Measurements from ENCODE around the gene ZNF740. TPM values are rescaled to one million over a fixed set of nuclear protein-coding genes. Genes with fewer than 3 reads are reported as not detected.

The ZNF740 gene
- total RNA-seq, 4 donors from 2014 or later = 11.2 to 21.8 (median 16.5) TPM

DNA sequence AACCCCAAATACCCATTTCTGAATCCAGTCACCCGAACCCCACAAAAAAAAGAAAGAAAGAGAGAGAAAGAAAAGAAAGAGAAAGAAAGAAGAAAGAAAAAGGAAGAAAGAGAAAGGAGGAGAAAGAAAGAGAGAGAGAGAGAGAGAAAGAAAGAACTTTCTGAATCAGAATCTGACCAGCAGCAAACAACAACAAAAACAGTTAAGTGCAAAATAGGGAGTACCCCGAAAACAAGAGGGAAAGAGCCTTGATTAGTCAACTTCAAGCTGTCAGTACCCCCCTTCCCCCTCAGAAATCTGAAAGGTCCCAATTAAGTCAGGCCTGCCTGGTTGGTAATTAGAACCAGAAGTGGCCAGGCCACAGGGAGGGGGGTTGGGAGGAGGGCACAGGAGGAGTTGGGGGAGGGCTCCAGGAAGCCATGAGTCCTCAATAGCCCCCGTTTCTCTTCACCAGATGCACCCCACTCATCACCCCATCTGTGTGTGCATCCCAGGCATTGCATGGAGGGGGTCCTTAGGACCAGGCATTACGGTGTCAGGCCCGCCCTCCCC, 41.7 kb downstream of the ZNF740 start:
- TF ChIP-seq, protein P1, sequence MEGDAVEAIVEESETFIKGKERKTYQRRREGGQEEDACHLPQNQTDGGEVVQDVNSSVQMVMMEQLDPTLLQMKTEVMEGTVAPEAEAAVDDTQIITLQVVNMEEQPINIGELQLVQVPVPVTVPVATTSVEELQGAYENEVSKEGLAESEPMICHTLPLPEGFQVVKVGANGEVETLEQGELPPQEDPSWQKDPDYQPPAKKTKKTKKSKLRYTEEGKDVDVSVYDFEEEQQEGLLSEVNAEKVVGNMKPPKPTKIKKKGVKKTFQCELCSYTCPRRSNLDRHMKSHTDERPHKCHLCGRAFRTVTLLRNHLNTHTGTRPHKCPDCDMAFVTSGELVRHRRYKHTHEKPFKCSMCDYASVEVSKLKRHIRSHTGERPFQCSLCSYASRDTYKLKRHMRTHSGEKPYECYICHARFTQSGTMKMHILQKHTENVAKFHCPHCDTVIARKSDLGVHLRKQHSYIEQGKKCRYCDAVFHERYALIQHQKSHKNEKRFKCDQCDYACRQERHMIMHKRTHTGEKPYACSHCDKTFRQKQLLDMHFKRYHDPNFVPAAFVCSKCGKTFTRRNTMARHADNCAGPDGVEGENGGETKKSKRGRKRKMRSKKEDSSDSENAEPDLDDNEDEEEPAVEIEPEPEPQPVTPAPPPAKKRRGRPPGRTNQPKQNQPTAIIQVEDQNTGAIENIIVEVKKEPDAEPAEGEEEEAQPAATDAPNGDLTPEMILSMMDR (IDR thresholded peaks at IDR 0.05) = no peak
- DNase-seq (ENCODE audit: low spot score) (no peak), ATAC-seq (ENCODE audit: low FRiP score) (no peak)

DNA sequence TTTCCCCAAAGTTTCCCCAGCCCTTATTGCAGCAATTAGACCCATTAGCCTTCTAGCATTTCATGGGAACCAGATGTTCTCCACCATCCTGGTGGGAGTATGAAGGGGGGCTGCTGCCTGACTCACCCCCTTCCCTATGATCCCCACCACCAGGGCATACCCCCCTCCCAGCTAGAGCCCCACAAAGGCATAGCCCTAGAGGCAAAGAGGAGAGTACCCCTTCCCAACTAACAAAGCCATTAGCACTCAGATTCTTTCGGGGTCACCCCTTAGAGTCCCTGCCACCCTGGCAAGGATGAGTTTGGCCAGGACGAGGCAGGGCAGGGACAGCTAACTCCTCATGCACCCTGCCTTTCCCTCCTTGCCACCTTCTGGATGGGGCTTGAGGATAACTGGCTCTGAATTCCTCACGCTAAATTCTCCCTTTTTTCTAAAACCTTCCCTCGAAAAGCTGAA, 42.3 kb downstream of the ZNF740 start:
- DNase-seq (ENCODE audit: low spot score) (no peak), ATAC-seq (ENCODE audit: low FRiP score) (no peak)
- TF ChIP-seq, protein P1 (IDR thresholded peaks at IDR 0.05) = no peak

DNA sequence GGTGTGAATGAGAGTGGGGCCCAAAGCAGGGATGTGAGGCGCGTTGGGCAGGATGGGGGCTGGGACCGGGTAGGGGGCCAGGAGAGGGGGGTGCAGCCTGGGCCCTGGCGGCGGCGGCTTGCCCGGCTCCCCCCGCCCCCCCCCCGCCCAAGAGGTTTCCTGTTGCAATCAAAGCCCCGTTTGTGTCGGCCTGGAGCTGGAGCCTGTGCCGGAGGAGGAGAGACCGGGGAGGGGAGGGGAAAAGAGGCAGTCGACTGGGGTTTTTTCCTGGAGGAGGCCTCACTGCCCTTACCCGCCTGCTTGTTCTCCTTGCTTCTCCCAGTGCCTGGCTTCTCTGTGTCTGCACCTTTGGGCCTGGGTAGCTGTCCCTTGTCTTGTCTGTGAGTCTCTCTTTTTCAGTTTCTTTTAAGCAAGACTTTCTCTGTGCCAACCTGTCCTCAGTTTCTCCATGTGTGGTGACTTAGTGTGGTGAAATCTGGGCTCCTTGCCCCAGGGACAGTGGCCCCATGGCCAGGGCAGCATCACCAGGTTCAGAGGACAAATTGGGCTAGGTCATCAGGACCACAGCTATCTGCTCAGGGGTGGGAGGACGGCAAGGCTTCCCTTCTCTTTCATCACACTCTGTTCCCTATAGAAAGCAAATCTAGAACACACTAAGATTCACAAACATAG, 43.0 kb downstream of the ZNF740 start:
- no peak for ATAC-seq (ENCODE audit: low FRiP score)
- DNase-seq (ENCODE audit: low spot score) = no peak
- TF ChIP-seq, protein P1 (IDR thresholded peaks at IDR 0.05) = no peak

DNA sequence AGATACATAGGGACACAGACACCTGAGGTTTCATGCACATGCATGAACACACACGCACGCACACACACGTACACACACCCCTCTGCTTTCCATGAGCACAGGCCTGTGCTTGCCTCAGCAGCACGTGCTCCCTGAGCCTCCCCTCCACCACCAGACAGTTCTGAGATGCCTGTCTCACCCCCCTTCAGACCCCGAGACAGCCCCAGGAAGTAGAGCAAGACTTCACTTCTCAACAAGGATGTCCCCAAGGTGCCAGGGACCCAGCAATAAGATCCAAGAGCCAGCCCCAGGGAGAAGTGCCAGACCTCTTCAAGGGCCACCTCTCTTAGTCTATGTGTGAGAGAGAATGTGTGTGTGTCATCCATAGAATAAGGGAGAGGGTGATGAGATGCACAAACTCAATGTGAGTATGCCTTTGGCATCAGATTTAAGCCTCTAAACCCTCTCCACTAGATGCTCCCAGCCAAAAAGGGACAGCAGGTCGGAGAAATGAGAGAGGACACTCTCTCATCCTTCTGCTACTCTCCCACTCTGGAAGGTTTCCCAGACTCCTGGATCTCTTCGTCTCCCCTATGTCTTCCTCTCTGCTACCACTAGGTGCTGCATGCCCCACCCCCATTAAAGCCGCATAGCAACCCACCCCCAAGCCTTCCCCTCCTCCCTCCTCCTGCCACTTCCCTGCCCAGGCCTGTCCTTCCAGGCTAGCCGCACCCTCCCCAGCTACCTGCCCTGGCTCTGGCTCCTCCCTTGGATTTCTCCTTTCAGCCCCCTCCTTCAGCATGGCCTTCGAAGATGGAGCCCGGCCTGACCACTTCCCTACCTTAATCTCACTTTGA, 43.8 kb downstream of the ZNF740 start:
- DNase-seq (ENCODE audit: low spot score) = no peak
- no peak for ATAC-seq (ENCODE audit: low FRiP score)
- TF ChIP-seq, protein P1 (IDR thresholded peaks at IDR 0.05) = no peak

DNA sequence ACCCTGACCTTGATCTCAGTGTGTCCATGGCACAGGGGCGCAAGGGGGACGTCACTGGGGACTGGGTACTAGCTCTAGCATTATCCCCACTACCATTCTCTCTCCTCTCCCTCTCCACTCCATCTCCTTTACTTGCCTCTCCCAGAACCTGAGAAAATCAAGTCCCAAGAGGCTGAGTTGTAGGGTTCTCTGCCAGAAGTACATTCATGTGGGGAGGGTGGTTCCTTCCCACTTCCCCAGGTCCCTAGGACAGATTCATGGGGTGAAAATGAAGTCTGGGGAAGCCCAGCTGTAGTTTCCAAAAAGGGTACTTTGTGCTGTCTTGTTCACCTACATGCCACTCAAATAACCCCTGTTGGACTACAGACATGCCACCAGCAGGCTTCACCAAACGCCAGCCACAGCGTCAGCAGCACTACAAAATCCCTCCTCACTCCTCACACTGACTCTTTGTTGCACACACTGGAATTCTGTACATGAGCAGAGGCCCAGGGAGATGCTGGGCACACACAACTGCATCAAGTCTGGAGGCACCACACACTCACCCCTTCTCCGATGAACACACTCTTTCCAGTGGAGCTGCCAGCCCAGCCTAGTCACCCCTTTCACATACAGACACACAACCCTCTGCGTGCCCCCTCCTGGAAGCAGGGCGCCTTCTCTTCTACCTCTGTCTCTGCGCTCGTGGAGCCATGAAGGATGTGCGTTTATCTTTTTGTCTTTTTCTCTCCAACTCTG, 44.5 kb downstream of the ZNF740 start:
- TF ChIP-seq, protein P1 (IDR thresholded peaks at IDR 0.05) = no peak
- DNase-seq (ENCODE audit: low spot score) (no peak), ATAC-seq (ENCODE audit: low FRiP score) (no peak)

DNA sequence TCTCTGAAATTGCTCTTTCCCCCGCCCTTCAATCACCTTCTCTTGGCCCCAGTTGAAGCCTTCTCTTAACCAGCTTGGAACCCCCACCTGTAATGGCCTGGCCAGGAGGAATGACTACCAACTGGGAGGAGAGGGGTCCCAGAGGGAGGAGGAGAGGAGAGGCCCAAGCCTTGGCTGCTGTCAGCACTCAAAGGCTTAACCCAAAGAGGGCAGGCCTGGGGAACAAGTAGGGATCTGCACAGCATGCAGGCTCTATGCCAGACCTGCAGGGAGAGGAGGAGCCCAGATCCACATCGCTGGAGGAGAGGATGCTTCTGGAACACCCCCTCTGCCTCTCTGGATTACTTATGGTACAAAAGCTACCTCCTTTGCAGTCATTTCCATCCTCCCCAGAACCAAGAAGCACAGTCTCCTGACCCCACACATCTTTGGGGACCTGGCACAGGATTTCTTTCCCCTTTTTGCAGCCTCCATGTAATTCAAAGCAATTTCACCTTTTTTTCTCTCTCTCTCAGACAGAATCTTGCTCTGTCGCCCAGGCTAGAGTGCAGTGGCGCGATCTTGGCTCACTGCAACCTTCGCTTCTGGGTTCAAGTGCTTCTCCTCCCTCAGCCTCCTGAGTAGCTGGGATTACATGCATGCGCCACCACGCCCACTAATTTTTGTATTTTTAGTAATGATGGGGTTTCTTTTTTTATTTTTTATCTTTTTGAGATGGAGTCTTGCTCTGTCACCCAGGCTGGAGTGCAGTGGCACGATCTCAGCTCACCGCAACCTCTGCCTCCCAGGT, 45.3 kb downstream of the ZNF740 start:
- ATAC-seq (ENCODE audit: low FRiP score) (no peak), DNase-seq (ENCODE audit: low spot score) (no peak)
- TF ChIP-seq, protein P1 (IDR thresholded peaks at IDR 0.05) = no peak
